Esophagus (tissue), 2 donors: ENCODE measurements around the gene BCL2L12. TPM values are rescaled to one million over a fixed set of nuclear protein-coding genes. Genes with fewer than 3 reads are reported as not detected.

ENCODE experiments used
- H3K27ac ChIP-seq, 2 donors: one replicate each; pipeline ENCODE4 v1.5.1; 2013; ENCODE audit warnings: low read depth in 2 of 2, mild to moderate bottlenecking in 2 of 2, inconsistent platforms in 1 of 2, low read length in 1 of 2, moderate library complexity in 1 of 2
- H3K27me3 ChIP-seq, 2 donors: one replicate each; pipeline ENCODE4 v1.6.1; 2013; ENCODE audit warnings: low read length in 2 of 2, control low read depth in 1 of 2, mild to moderate bottlenecking in 1 of 2; ENCODE audit not compliant: insufficient read depth in 2 of 2, control insufficient read depth in 1 of 2
- H3K36me3 ChIP-seq, 2 donors: one replicate each; pipeline ENCODE4 v1.6.1; 2013; ENCODE audit warnings: low read length in 1 of 2; ENCODE audit not compliant: control insufficient read depth in 2 of 2, insufficient read depth in 2 of 2
- H3K4me1 ChIP-seq, 2 donors: one replicate each; pipeline ENCODE4 v1.6.1; 2013; ENCODE audit warnings: low read length in 1 of 2; ENCODE audit not compliant: control insufficient read depth in 2 of 2, insufficient read depth in 2 of 2
- H3K4me3 ChIP-seq, 2 donors: one replicate each; pipeline ENCODE4 v1.5.1; 2013; ENCODE audit warnings: low read length in 2 of 2, mild to moderate bottlenecking in 2 of 2, low read depth in 1 of 2, moderate library complexity in 1 of 2
- H3K9me3 ChIP-seq, 2 donors: one replicate each; pipeline ENCODE4 v1.6.1; 2013; ENCODE audit warnings: mild to moderate bottlenecking in 2 of 2, low read depth in 1 of 2, low read length in 1 of 2, moderate library complexity in 1 of 2; ENCODE audit not compliant: control insufficient read depth in 2 of 2, insufficient read depth in 1 of 2
- WGBS, 2 donors: extraction: QIAGEN DNeasy Blood & Tissue Kit; methylation state at CpG; one replicate each; pipeline ENCODE4 v1.1.7; 2013; 5-methylcytosine and 5-hydroxymethylcytosine counted together
- polyA plus RNA-seq, 2 donors: library from polyadenylated mRNA; stranded (reverse); fragments of 200-250 nt; gene quantifications; one replicate each; pipeline ENCODE4 v1.2.3, GENCODE V29; 2013
- donor health status: healthy with polysubstance abuse.
- donor health status: Bipolar disorder and iron deficiency.

The BCL2L12 gene
- polyA plus RNA-seq, 2 donors, result 10.0 to 21.4 TPM

DNA sequence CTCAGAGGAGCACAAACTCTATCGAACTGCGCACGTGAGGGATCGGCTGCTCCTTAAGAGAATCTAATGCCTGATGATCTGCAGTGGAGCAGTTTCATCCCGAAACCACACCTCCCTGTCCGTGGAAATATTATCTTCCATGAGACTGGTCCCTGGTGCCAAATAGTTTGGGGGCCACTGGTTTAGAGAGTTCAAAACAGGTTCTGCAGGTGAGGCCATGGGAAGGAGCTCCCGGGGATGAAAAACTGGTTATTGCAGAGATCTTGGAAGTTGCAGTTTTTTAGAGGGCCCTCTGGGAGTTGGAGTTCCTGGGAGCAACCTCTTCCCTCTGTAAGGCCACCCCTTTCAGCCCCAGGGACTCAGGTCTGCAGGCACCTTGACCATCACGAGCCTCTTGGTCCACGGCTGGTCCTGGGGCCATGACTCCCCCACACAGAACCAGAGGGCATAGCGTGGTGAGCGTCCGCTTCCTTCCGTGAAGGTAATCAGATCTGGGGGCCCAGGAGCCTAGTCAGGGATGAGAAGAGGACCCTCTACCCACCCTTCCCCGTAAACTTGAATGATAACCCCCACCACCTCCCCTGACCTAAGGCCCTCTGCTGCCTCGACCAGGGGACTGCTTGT is 5.3 kb upstream of the BCL2L12 start:
- H3K4me3 ChIP-seq, result no peak overlapping the region
- no peak overlapping the region for H3K27ac ChIP-seq
- H3K4me1 ChIP-seq, result peaks cover 0 to 4% of the 10 kb centered on the region in 2 donors
- 83 to 88% methylated on average over 15 of the region's 15 CpGs for WGBS, 2 donors
- peaks cover 18 to 61% of the 10 kb centered on the region in 2 donors for H3K36me3 ChIP-seq
- no peaks in the 10 kb centered on the region for H3K9me3 ChIP-seq
- no peaks in the 10 kb centered on the region for H3K27me3 ChIP-seq

DNA sequence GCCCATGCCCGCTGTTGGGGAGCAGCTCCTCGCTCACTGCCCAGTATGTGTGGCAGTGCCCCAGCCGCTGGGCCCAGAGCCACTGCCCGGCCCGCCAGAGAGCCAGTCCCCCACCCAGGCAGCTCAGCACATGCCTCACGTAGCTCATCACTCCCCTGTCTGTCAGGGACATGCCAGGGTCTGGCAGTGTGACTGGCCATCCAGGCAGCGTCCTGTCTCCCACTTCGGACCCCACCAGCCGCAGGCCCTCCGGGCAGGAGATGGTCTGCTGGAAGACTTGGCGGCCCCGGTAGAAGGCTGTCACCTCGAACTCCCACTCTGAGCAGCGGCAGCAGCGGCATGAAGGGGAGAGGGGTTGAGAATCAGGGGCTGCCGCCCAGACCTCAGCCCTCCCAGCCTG is 3.7 kb upstream of the BCL2L12 start:
- no peaks in the 10 kb centered on the region for H3K9me3 ChIP-seq
- no peaks in the 10 kb centered on the region for H3K27me3 ChIP-seq
- WGBS, 2 donors, result 89 to 94% methylated on average over 16 of the region's 16 CpGs
- H3K4me1 ChIP-seq, result peaks cover 0 to 8% of the 10 kb centered on the region in 2 donors
- H3K36me3 ChIP-seq, result peaks cover 15 to 48% of the 10 kb centered on the region in 2 donors
- H3K27ac ChIP-seq, result no peak overlapping the region
- H3K4me3 ChIP-seq, result no peak overlapping the region

DNA sequence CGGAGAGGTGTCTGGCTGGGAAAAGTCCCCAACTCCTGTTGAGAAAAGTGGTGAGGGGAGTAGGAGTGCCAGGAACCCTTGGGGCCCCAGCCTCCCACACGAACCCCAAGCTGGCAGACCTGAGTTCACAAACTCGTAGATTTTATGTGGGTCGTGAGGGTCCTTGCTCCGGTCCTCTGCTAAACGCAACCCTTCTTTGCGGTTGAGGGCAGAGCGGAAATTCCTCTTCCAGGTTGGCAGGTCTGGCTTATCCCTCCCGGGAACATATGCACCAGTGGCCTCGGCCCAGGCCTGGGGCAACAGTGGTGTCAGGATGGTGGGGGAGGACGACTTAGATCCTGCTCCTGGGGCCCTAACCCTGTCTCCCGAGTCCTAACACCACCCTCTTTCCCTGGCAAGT is 2.5 kb upstream of the BCL2L12 start:
- no peak overlapping the region for H3K27ac ChIP-seq
- no peaks in the 10 kb centered on the region for H3K9me3 ChIP-seq
- peaks cover 0 to 8% of the 10 kb centered on the region in 2 donors for H3K4me1 ChIP-seq
- no peak overlapping the region for H3K4me3 ChIP-seq
- H3K27me3 ChIP-seq, result no peaks in the 10 kb centered on the region
- peaks cover 12 to 38% of the 10 kb centered on the region in 2 donors for H3K36me3 ChIP-seq
- 79 to 80% methylated on average over 12 of the region's 12 CpGs for WGBS, 2 donors

DNA sequence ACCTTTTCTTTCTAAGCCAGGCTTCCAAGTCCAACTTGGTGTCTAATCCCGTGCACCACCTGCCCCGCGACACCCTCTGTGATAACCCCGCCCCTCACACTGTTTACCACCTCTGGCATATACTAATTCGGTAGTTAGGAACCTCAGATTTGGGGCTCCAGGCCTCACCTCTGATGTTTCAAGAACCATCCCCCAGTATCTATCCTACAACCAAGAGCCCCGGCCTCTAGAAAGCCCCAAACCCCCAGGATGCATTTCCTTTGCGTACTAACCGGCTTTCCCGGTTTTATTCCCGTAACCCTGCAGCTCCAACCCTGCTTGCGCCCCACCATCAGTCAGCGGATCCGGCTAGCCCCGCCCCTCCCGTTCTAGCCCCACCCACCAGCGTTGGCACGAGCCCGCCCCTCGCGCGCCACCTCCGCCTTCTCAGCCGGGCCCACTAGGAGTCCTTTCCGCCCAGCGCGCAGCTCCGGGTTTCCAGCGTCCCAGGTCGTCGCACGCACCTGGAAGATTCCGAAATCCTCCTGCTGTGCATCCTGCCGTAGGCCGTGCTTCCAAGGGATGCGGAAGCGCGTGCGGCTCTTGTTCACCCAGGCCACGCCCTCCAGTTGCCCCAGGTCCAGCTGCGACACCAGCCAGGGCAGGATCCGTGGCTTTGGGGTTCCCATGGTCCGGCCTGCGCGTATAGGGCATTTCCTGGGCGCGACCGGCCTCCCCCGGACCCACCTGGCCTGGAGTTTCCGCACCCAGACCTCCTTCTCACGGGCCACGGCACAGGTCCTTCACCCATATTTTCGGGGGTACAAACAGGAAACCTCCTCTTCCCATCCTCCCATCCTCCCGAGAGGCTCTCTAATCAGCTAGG is 1.3 kb upstream of the BCL2L12 start:
- H3K27ac ChIP-seq, result peak overlapping the region; percentile 93 to 95

DNA sequence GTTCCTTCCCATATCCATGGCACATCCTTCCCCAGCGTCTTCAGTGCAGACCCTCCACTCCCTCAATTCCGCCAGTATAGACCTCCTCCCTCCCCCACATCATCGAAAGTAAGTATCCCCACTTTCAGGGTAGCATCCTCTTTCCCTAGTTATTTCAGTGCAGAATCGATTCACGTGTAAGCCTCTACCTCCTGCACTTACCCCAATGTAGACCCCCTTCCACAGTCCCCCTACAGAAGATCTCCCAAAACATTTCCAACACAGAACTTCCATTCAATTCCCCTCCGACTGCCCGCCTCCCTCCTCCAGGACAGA is 740 bp upstream of the BCL2L12 start:
- peaks cover 9 to 22% of the 10 kb centered on the region in 2 donors for H3K36me3 ChIP-seq
- peak overlapping the region; percentile 70 to 78 for H3K4me3 ChIP-seq
- peak overlapping the region; percentile 93 to 95 for H3K27ac ChIP-seq
- no peaks in the 10 kb centered on the region for H3K9me3 ChIP-seq
- WGBS, 2 donors, result 0% methylated on average over 7 of the region's 7 CpGs
- H3K4me1 ChIP-seq, result peaks cover 0 to 8% of the 10 kb centered on the region in 2 donors
- no peaks in the 10 kb centered on the region for H3K27me3 ChIP-seq

More for the DNA sequence above, 1.3 kb upstream of the BCL2L12 start:
- Histone ChIP-seq H3K4me3 (peak overlapping the region; percentile 70 to 78), H3K9me3 (no peaks in the 10 kb centered on the region), H3K4me1 (peaks cover 0 to 8% of the 10 kb centered on the region in 2 donors), H3K36me3 (peaks cover 9 to 28% of the 10 kb centered on the region in 2 donors), H3K27me3 (no peaks in the 10 kb centered on the region)
- WGBS, 2 donors, result 0 to 1% methylated on average over 53 of the region's 53 CpGs

DNA sequence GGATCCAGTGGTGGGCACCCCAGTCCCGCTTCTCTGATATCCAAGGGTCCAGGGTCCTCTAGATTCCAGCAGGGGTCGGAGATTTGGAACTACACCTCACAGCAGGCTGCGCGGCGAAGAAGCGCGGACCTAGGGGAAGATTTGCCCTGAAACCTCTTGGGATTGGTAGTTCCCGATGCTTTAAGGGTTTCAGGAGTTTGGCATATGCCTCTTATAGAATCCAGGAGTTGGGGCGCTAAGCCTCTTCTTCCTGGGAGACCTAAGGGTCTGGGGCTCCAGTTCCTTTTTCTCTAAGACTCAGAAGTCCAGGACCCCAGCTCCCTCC is 349 bp downstream of the BCL2L12 start:
- peak overlapping the region; percentile 46 to 78 for H3K4me3 ChIP-seq
- peaks cover 7 to 20% of the 10 kb centered on the region in 2 donors for H3K36me3 ChIP-seq
- H3K27ac ChIP-seq, result peak overlapping the region; percentile 50 to 86
- H3K4me1 ChIP-seq, result peaks cover 0 to 5% of the 10 kb centered on the region in 2 donors
- 2 to 4% methylated on average over 9 of the region's 9 CpGs for WGBS, 2 donors
- no peaks in the 10 kb centered on the region for H3K9me3 ChIP-seq
- no peaks in the 10 kb centered on the region for H3K27me3 ChIP-seq

DNA sequence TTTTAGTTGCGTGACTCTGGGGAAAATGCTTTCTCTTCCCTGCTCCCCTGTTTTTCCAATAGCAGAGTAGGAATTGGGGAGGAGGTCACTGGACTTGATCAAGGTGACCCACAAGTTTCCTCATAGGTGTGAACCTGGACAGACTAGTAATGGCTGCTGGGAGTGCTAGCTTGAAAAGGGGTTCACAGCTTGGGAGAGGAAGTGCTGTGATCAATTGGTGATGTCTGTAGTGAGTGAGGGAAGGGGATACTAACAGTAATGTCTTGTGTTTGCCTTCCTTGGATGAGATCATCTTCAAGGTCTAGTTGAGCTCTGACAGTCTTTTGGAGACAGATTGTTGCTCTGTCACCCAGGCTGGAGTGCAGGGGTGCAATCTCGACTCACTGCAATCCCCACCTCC is 1.7 kb downstream of the BCL2L12 start:
- Histone ChIP-seq H3K27me3 (no peaks in the 10 kb centered on the region), H3K36me3 (peaks cover 2 to 8% of the 10 kb centered on the region in 2 donors), H3K27ac (no peak overlapping the region), H3K4me1 (peaks cover 0 to 7% of the 10 kb centered on the region in 2 donors), H3K4me3 (no peak overlapping the region), H3K9me3 (no peaks in the 10 kb centered on the region)
- 90 to 92% methylated on average over 2 of the region's 2 CpGs for WGBS, 2 donors

DNA sequence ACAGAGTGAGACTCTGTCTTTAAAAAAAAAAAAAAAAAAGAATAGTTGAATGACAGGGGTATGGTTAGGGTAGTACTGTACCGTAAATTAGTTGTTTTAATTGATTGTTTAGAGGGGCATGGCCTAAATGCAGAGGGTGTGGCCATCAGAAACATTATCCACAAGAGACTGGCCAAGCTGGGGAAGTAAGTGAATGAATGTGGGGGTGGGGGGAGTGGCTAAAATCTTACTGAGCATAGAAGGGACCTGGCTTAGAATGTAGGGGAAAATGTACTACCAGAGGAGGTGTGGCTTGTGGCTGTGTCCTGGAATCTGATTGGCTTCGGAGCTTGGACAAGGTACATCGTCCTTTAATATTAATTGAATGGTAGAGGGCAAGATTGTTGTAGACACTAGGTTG is 3.8 kb downstream of the BCL2L12 start:
- Histone ChIP-seq H3K27me3 (no peaks in the 10 kb centered on the region), H3K36me3 (peaks cover 0 to 3% of the 10 kb centered on the region in 2 donors), H3K4me1 (peaks cover 0 to 7% of the 10 kb centered on the region in 2 donors), H3K4me3 (no peak overlapping the region), H3K9me3 (no peaks in the 10 kb centered on the region), H3K27ac (no peak overlapping the region)
- 83 to 86% methylated on average over 3 of the region's 3 CpGs for WGBS, 2 donors

DNA sequence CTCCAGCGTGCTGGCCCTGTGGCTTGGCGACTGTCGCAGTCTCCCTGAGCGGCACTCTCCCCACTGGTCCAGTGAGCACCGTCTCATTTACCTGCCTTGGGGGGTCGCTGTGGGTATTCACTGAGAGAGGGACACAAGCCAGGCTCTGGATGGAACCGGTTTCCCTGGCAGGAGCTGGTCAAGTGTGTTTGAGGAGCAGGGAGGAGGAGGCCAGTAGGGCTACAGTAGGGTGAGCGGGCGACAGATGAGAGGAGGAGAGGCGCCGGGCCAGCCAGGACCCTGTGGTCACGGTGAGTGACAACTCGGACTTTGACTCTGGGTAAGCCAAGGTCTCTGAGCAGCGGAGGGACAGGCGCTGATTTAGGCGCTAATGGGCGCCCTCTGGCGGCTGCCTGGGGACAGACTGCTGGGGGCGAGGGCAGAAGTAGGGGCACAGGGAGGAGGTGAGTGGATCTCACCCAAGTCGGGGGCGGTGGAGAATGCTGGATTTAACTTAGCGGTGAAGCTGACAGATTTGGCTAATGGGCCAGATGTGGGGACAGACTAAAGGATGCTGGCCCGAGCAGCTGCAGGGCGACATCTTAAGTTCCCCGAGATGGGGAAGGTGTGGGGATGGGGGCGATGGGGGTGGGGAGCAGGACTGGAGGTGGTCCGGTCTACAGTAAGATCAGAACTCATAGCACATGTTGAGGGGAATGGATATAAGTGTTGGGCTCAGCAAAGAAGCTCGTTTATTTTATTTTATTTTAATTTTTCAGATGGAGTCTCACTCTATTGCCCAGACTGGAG is 6.6 kb downstream of the BCL2L12 start:
- H3K4me1 ChIP-seq, result peaks cover 0 to 6% of the 10 kb centered on the region in 2 donors
- WGBS, 2 donors, result 24 to 25% methylated on average over 28 of the region's 28 CpGs
- H3K27ac ChIP-seq, result peak overlapping the region in 1 of 2 donors; percentile 47

More for the DNA sequence above, 6.6 kb downstream of the BCL2L12 start:
- Histone ChIP-seq H3K27me3 (no peaks in the 10 kb centered on the region), H3K9me3 (no peaks in the 10 kb centered on the region), H3K4me3 (no peak overlapping the region), H3K36me3 (peaks cover 0 to 3% of the 10 kb centered on the region in 2 donors)
